Osteoblast (primary cell): ENCODE results near the gene YPEL2. TPM values are rescaled to one million over a fixed set of nuclear protein-coding genes. Genes with fewer than 3 reads are reported as not detected.

Experiments used
- DNase-seq: peaks from one replicate; pipeline ENCODE4 v3.0.0; 2011; ENCODE audit warnings: low spot score, mixed read lengths; ENCODE audit not compliant: insufficient read length; ENCODE audit errors: missing footprints
- H2AFZ ChIP-seq: 2 replicates; pipeline ENCODE4 v1.6.0; 2011; ENCODE audit warnings: mild to moderate bottlenecking, low read length
- H3K27ac ChIP-seq: 2 replicates; pipeline ENCODE4 v1.5.1; 2011; ENCODE audit warnings: mild to moderate bottlenecking, low read depth, low read length, moderate library complexity
- H3K27me3 ChIP-seq: 2 replicates; pipeline ENCODE4 v1.6.0; 2012; ENCODE audit warnings: mild to moderate bottlenecking, control low read depth, inconsistent platforms, low read length, moderate library complexity; ENCODE audit not compliant: insufficient read depth
- H3K36me3 ChIP-seq: 2 replicates; pipeline ENCODE4 v1.5.1; 2011; ENCODE audit warnings: mild to moderate bottlenecking, low read length, control low read depth, moderate library complexity; ENCODE audit not compliant: insufficient read depth
- H3K4me1 ChIP-seq: 2 replicates; pipeline ENCODE4 v1.5.1; 2011; ENCODE audit warnings: mild to moderate bottlenecking, low read length, control low read depth, moderate library complexity; ENCODE audit not compliant: insufficient read depth
- H3K4me2 ChIP-seq: 2 replicates; pipeline ENCODE4 v1.6.0; 2011; ENCODE audit warnings: mild to moderate bottlenecking, low read length; ENCODE audit not compliant: insufficient read depth
- H3K4me3 ChIP-seq: fragments of 200-600 bp; sonication (generic); 3 replicates; pipeline ENCODE4 v1.5.1; 2012; ENCODE audit warnings: mild to moderate bottlenecking, low read length, inconsistent platforms; ENCODE audit not compliant: insufficient read depth
- H3K79me2 ChIP-seq: 2 replicates; pipeline ENCODE4 v1.6.0; 2012; ENCODE audit warnings: mild to moderate bottlenecking, low read length, control low read depth, inconsistent platforms; ENCODE audit not compliant: insufficient read depth
- H3K9me3 ChIP-seq: 2 replicates; pipeline ENCODE4 v1.5.1; 2011; ENCODE audit warnings: low read depth, low read length, control low read depth
- H4K20me1 ChIP-seq: 2 replicates; pipeline ENCODE4 v1.6.0; 2012; ENCODE audit warnings: mild to moderate bottlenecking, low read length, control low read depth; ENCODE audit not compliant: insufficient read depth
- total RNA-seq: library from RNA; depleted of rRNA; stranded (reverse); fragments of >200 nt; gene quantifications from 2 replicates; pipeline ENCODE4 v1.2.3, GENCODE V29; 2012
- TF ChIP-seq, protein P1 (sequence below): IDR thresholded peaks from 2 replicates; pipeline ENCODE4 v1.5.1; 2011; ENCODE audit warnings: mild to moderate bottlenecking, low read depth, low read length, moderate library complexity; ENCODE audit errors: extremely low read depth

Gene YPEL2, protein sequence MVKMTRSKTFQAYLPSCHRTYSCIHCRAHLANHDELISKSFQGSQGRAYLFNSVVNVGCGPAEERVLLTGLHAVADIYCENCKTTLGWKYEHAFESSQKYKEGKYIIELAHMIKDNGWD
- total RNA-seq = 24.2 and 28.3 TPM in 2 replicates

- peak within 1 kb of the TSS; percentile 77 for H2AFZ ChIP-seq
- H3K79me2 ChIP-seq = peaks cover 40% of the 10 kb centered on the region
- H3K36me3 ChIP-seq = no peaks in the 10 kb centered on the region
- peak; percentile 99 for DNase-seq
- H4K20me1 ChIP-seq = peaks cover 30% of the 10 kb centered on the region
- no peaks in the 10 kb centered on the region for H3K27me3 ChIP-seq
- TF ChIP-seq, protein P1, sequence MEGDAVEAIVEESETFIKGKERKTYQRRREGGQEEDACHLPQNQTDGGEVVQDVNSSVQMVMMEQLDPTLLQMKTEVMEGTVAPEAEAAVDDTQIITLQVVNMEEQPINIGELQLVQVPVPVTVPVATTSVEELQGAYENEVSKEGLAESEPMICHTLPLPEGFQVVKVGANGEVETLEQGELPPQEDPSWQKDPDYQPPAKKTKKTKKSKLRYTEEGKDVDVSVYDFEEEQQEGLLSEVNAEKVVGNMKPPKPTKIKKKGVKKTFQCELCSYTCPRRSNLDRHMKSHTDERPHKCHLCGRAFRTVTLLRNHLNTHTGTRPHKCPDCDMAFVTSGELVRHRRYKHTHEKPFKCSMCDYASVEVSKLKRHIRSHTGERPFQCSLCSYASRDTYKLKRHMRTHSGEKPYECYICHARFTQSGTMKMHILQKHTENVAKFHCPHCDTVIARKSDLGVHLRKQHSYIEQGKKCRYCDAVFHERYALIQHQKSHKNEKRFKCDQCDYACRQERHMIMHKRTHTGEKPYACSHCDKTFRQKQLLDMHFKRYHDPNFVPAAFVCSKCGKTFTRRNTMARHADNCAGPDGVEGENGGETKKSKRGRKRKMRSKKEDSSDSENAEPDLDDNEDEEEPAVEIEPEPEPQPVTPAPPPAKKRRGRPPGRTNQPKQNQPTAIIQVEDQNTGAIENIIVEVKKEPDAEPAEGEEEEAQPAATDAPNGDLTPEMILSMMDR = no peak
- H3K4me1 ChIP-seq = peaks cover 22% of the 10 kb centered on the region
- H3K27ac ChIP-seq = peak within 1 kb of the TSS; percentile 45
- H3K4me2 ChIP-seq = peak within 1 kb of the TSS; percentile 94
- no peaks in the 10 kb centered on the region for H3K9me3 ChIP-seq
- H3K4me3 ChIP-seq = peak within 1 kb of the TSS; percentile 89
Measured at GRCh38 chr17:59331129-59331928, at the start of gene YPEL2. Gene YPEL2, plus strand, starts transcription at chr17:59331655. Its CDS starts 21,755 bp downstream, at chr17:59353410.

- Histone ChIP-seq H3K4me3 (no peak overlapping the region), H3K4me2 (no peak overlapping the region), H3K27ac (no peak overlapping the region), H3K36me3 (no peaks in the 10 kb centered on the region), H2AFZ (no peak overlapping the region), H3K9me3 (no peaks in the 10 kb centered on the region), H3K79me2 (no peaks in the 10 kb centered on the region), H3K4me1 (no peaks in the 10 kb centered on the region), H4K20me1 (no peaks in the 10 kb centered on the region), H3K27me3 (no peaks in the 10 kb centered on the region)
- TF ChIP-seq, protein P1 = no peak
- peak; percentile 15 for DNase-seq
Measured at GRCh38 chr17:59284317-59284716, 47.1 kb upstream of the YPEL2 start.

- Histone ChIP-seq H3K4me1 (no peaks in the 10 kb centered on the region), H3K27ac (no peak overlapping the region)
- no peak for DNase-seq
Measured at GRCh38 chr17:59287452-59287851, 44.0 kb upstream of the YPEL2 start.

GRCh38 chr17:59287891-59288290 is 43.6 kb upstream of the YPEL2 start:
- no peak overlapping the region for H2AFZ ChIP-seq
- H3K27me3 ChIP-seq = no peaks in the 10 kb centered on the region
- TF ChIP-seq, protein P1 = no peak
- no peaks in the 10 kb centered on the region for H3K79me2 ChIP-seq
- no peak overlapping the region for H3K4me2 ChIP-seq
- no peaks in the 10 kb centered on the region for H3K9me3 ChIP-seq
- H3K27ac ChIP-seq = no peak overlapping the region
- DNase-seq = peak; percentile 39
- no peaks in the 10 kb centered on the region for H4K20me1 ChIP-seq
- H3K4me1 ChIP-seq = no peaks in the 10 kb centered on the region
- no peaks in the 10 kb centered on the region for H3K36me3 ChIP-seq
- H3K4me3 ChIP-seq = no peak overlapping the region

More at GRCh38 chr17:59287452-59287851, 44.0 kb upstream of the YPEL2 start:
- Histone ChIP-seq H3K4me3 (no peak overlapping the region), H2AFZ (no peak overlapping the region), H3K36me3 (no peaks in the 10 kb centered on the region), H3K79me2 (no peaks in the 10 kb centered on the region), H3K27me3 (no peaks in the 10 kb centered on the region), H3K9me3 (no peaks in the 10 kb centered on the region), H3K4me2 (no peak overlapping the region), H4K20me1 (no peaks in the 10 kb centered on the region)
- TF ChIP-seq, protein P1 = no peak
